Spinal cord (tissue), 10 donors: ENCODE measurements around the gene SLC12A1. TPM values are rescaled to one million over a fixed set of nuclear protein-coding genes. Genes with fewer than 3 reads are reported as not detected.

Source experiments
- DNase-seq, 6 donors: peaks; one replicate each; pipeline versions ENCODE4 v3.0.0 to v3.0.0-alpha.2; 2013 to 2015; ENCODE audit warnings: low spot score in 6 of 6, low read depth in 4 of 6
- H3K27ac ChIP-seq: one replicate; pipeline ENCODE4 v1.5.1; 2013; ENCODE audit warnings: low read depth, low read length, control low read depth
- H3K27me3 ChIP-seq: one replicate; pipeline ENCODE4 v1.6.1; 2013; ENCODE audit warnings: low read length; ENCODE audit not compliant: control insufficient read depth, insufficient read depth
- H3K36me3 ChIP-seq: one replicate; pipeline ENCODE4 v1.6.1; 2013; ENCODE audit warnings: low read length; ENCODE audit not compliant: control insufficient read depth, insufficient read depth
- H3K4me1 ChIP-seq: one replicate; pipeline ENCODE4 v1.6.1; 2013; ENCODE audit warnings: low read length; ENCODE audit not compliant: control insufficient read depth, insufficient read depth
- H3K4me3 ChIP-seq: one replicate; pipeline ENCODE4 v1.5.1; 2013; ENCODE audit warnings: low read depth, low read length, control low read depth
- H3K9me3 ChIP-seq: one replicate; pipeline ENCODE4 v1.6.1; 2013; ENCODE audit warnings: low read length; ENCODE audit not compliant: control insufficient read depth, insufficient read depth
- WGBS: methylation state at CpG from one replicate; pipeline ENCODE4 v1.1.5; 2013; ENCODE audit warnings: missing lambda C conversion rate; ENCODE audit not compliant: insufficient coverage; 5-methylcytosine and 5-hydroxymethylcytosine counted together
- long read RNA-seq, 4 donors: transcript quantifications; one replicate each; lab custom pipeline, GENCODE V29; 2026
- polyA plus RNA-seq, 2 donors: library from polyadenylated mRNA; unstranded; fragments of 120-200 nt; gene quantifications; one replicate each; pipeline ENCODE4 v1.2.1, GENCODE V29; 2013; ENCODE audit not compliant: insufficient read length in 2 of 2
- total RNA-seq, 2 donors: library from RNA; depleted of rRNA in 1 of 2; stranded (reverse); fragments of 120-200 nt in 1 of 2; fragments of >200 nt in 1 of 2; gene quantifications; one replicate each; pipeline versions ENCODE4 v1.2.3 to v1.2.4, GENCODE V29; 2013 to 2014
- donor health status: healthy.

The SLC12A1 gene
- total RNA-seq (1 to 10 TPM; 1.9 to 5.6 TPM), polyA plus RNA-seq (1 to 10 TPM; 3.0 to 4.3 TPM)
- long read RNA-seq, donor 1 = 0 reads
- long read RNA-seq, donor 2 = 0 reads
- long read RNA-seq, donor 3 = 0 reads
- long read RNA-seq, donor 4 = 0 reads

- DNase-seq = no peak
- no peaks in the 10 kb centered on the region for H3K36me3 ChIP-seq
- no peaks in the 10 kb centered on the region for H3K9me3 ChIP-seq
- WGBS = no CpG with 5 or more reads among the region's 1 CpG
- H3K27me3 ChIP-seq = no peaks in the 10 kb centered on the region
- H3K4me1 ChIP-seq = no peaks in the 10 kb centered on the region
- no peak within 1 kb of the TSS for H3K27ac ChIP-seq
- no peak within 1 kb of the TSS for H3K4me3 ChIP-seq
These were observed at the start of gene SLC12A1 for GRCh38 chr15:48205981-48206380. SLC12A1 (plus strand) TSS chr15:48206302; CDS start chr15:48207720, 1,418 bp downstream.

DNA sequence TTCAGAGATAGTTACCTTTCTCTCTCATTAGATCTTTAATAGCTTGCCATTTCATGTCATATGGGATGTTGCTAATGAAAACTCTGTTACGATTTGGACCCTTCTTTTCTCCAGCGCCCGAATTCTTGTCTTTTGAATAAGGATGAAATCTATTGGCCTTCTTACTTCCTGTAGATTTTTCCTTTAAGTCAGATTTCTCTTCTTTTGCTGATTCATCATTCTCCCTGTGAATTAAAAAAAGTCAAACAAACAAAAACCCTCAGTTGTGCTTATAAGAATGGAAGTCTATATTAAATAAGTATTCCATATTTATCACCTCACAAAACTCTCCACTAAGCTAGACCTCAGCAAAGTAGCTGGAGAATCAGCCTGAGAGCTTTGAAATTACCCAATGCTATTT lies 37.5 kb upstream of the SLC12A1 start:
- WGBS = no CpG with 5 or more reads among the region's 3 CpGs
- Histone ChIP-seq H3K4me1 (no peaks in the 10 kb centered on the region), H3K9me3 (peaks cover 4% of the 10 kb centered on the region), H3K36me3 (no peaks in the 10 kb centered on the region), H3K27ac (no peak overlapping the region), H3K4me3 (no peak overlapping the region), H3K27me3 (no peaks in the 10 kb centered on the region)
- peak in 1 of 6 donors; percentile 30 for DNase-seq

DNA sequence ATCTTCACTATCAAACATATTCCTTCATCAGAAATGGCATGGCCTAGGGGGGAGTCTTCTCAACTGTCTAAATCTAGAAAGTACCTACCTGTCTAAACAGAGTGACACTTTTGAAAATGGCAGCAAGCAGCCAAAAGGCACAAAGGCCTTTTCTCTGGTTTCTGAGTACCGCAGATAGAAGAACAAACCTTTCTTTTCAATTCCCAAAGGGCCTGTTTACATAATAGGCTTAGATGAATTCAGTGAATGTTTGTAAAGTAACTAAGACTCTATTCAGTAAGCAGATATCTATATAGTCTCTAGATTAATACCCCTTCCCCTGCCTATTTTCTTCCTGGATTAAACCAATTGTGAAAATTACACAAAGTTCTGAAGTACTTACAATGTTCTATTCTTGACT lies 35.1 kb upstream of the SLC12A1 start:
- peak in 2 of 6 donors; percentile 11 to 38 for DNase-seq
- H3K36me3 ChIP-seq = no peaks in the 10 kb centered on the region
- peaks cover 9% of the 10 kb centered on the region for H3K9me3 ChIP-seq
- H3K27me3 ChIP-seq = no peaks in the 10 kb centered on the region
- WGBS = no CpG with 5 or more reads among the region's 1 CpG
- H3K4me1 ChIP-seq = no peaks in the 10 kb centered on the region
- H3K27ac ChIP-seq = no peak overlapping the region
- H3K4me3 ChIP-seq = no peak overlapping the region

- Histone ChIP-seq H3K36me3 (no peaks in the 10 kb centered on the region), H3K4me3 (no peak overlapping the region), H3K4me1 (peaks cover 3% of the 10 kb centered on the region), H3K9me3 (peaks cover 9% of the 10 kb centered on the region), H3K27me3 (no peaks in the 10 kb centered on the region), H3K27ac (no peak overlapping the region)
- no peak for DNase-seq
- no CpG with 5 or more reads among the region's 3 CpGs for WGBS
These were observed 31.0 kb upstream of the SLC12A1 start for GRCh38 chr15:48175126-48175525.

DNA sequence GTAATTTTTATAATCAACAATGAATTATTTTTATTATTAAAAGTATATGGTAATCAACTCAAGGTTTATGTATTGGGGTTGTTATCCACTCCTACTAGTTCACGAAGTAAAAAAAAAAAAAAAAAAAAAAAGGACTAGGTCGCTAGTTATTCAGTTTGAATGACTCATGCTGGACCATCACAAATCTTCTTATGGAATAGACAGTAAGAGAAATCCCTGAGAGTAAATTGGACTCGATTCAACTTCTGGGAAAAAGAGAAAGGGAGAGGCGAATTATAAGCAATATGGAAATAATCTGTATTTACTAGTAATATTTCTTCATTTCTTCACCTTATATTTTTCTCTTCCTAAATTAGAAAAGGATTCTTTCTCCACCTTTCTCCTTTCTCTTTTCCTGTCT lies 30.0 kb upstream of the SLC12A1 start:
- H3K9me3 ChIP-seq = peaks cover 9% of the 10 kb centered on the region
- no CpG with 5 or more reads among the region's 4 CpGs for WGBS
- no peaks in the 10 kb centered on the region for H3K36me3 ChIP-seq
- H3K4me3 ChIP-seq = peak overlapping the region; percentile 62
- no peaks in the 10 kb centered on the region for H3K27me3 ChIP-seq
- H3K4me1 ChIP-seq = peaks cover 3% of the 10 kb centered on the region
- DNase-seq = peak in 1 of 6 donors; percentile 15
- peak overlapping the region; percentile 92 for H3K27ac ChIP-seq

- Histone ChIP-seq H3K4me1 (peaks cover 3% of the 10 kb centered on the region), H3K27me3 (no peaks in the 10 kb centered on the region), H3K9me3 (peaks cover 9% of the 10 kb centered on the region), H3K4me3 (peak overlapping the region; percentile 62), H3K36me3 (no peaks in the 10 kb centered on the region), H3K27ac (peak overlapping the region; percentile 92)
- WGBS = 33% methylated on average over 1 of the region's 2 CpGs
- no peak for DNase-seq
These were observed 29.1 kb upstream of the SLC12A1 start for GRCh38 chr15:48176957-48177356.

GRCh38 chr15:48177383-48177765 lies 28.7 kb upstream of the SLC12A1 start:
- Histone ChIP-seq H3K4me3 (peak overlapping the region; percentile 62), H3K27ac (peak overlapping the region; percentile 92), H3K27me3 (no peaks in the 10 kb centered on the region), H3K4me1 (peaks cover 3% of the 10 kb centered on the region), H3K36me3 (no peaks in the 10 kb centered on the region), H3K9me3 (peaks cover 8% of the 10 kb centered on the region)
- WGBS = 0% methylated on average over 4 of the region's 10 CpGs
- DNase-seq = peak in 4 of 6 donors; percentile 55 to 93 (median 72)

DNA sequence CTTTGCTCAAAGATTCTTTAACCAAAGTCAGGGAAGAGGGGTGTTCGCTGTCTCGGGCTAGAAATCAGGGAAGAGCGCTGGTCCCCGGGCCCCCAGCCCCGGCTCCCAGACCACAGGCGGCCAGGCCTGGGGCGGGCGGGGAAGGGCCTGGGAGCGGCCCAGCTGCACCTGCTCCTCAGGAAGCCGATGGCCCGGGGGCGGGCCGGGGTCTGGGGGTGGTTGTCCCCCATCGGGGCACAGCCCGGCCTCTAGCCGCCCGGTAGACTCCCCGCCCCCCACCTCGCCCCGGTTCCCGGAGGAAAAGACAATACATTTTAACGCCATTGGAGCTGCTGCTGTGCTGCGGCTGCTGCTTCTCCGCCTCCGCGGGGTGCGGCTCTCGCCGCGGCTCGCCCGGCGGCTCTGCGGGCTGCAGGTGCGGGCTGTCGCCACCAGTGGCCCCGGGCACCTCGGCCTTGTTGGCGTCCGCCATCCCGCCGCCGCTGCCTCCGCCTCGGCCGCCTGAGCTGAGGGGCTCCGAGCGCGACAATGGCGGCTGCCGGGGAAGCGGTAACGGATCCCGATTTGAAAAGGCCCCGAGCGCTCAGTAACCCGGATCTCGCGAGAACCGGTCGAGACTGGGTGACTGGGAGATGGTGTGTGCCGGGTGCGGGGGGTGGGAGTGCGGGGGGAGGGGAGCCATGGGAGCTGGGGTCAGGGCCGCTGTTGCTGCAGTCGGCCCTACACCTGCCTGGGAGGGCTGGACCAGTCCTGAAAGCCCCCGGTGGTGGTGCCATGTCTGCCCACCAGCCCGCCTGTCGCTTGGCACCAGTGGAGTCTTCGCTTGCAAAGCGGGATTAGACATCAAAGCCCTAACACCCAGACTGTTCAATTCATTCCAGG lies 28.1 kb upstream of the SLC12A1 start, which contains the start of gene MYEF2:
Gene MYEF2, minus strand, starts transcription at position 530 of the 882 bp plus-strand sequence. Its CDS starts 58 bp downstream, at position 472.
- Histone ChIP-seq H3K27me3 (no peaks in the 10 kb centered on the region), H3K36me3 (no peaks in the 10 kb centered on the region), H3K4me1 (peaks cover 3% of the 10 kb centered on the region), H3K9me3 (peaks cover 7% of the 10 kb centered on the region), H3K4me3 (peak within 1 kb of the TSS; percentile 62), H3K27ac (peak within 1 kb of the TSS; percentile 92)
- WGBS = under 1% methylated on average over 71 of the region's 71 CpGs
- peak; percentile 60 to 98 (median 86) for DNase-seq

- H3K27me3 ChIP-seq = no peaks in the 10 kb centered on the region
- peak overlapping the region; percentile 62 for H3K4me3 ChIP-seq
- peaks cover 3% of the 10 kb centered on the region for H3K4me1 ChIP-seq
- H3K36me3 ChIP-seq = no peaks in the 10 kb centered on the region
- peak overlapping the region; percentile 92 for H3K27ac ChIP-seq
- no CpG with 5 or more reads among the region's 1 CpG for WGBS
- peak in 1 of 6 donors; percentile 22 for DNase-seq
- peaks cover 5% of the 10 kb centered on the region for H3K9me3 ChIP-seq
These were observed 27.5 kb upstream of the SLC12A1 start for GRCh38 chr15:48178648-48178931.

DNA sequence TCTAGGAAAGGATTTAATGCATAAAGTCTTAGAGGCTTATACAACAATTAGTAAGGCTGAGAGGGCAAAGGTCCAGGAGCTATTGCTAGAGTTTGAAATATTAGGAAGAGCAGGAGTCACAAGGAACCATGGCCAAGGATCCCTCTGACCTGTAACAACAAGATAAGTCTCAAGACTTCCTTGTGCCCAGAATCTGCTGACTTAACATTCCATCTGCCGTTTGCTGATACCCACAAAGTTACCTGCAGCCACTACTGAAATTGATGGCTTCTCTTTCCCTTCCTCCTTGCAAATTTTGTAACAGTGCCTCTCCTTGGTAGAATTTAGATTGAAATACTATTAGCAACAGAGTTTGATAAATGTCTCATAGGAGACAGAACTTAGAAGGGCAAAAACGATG lies 23.4 kb upstream of the SLC12A1 start:
- DNase-seq = no peak
- Histone ChIP-seq H3K4me1 (peaks cover 3% of the 10 kb centered on the region), H3K36me3 (no peaks in the 10 kb centered on the region), H3K4me3 (no peak overlapping the region), H3K27me3 (no peaks in the 10 kb centered on the region), H3K9me3 (no peaks in the 10 kb centered on the region), H3K27ac (no peak overlapping the region)
- 88% methylated on average over 1 of the region's 2 CpGs for WGBS
